ENCODE results near the gene ZPBP2. TPM values are rescaled to one million over a fixed set of nuclear protein-coding genes. Genes with fewer than 3 reads are reported as not detected.

Gene ZPBP2
- total and polyA plus RNA-seq, 11 donors = not detected

GRCh38 chr17:39828443-39828842, 39.6 kb upstream of the ZPBP2 start:
- Histone ChIP-seq H3K27ac (no peak overlapping the region), H3K4me3 (no peak overlapping the region), H3K4me1 (no peaks in the 10 kb centered on the region), H3K36me3 (peaks cover 0 to 11% (median 0%) of the 10 kb centered on the region in 9 donors), H3K9me3 (peaks cover 0 to 11% (median 6%) of the 10 kb centered on the region in 12 donors), H3K27me3 (peaks cover 0 to 17% (median 0%) of the 10 kb centered on the region in 9 donors)
- intact Hi-C loops (cut with DNase I) = no loop called here
- no peak for TF ChIP-seq CTCF (IDR thresholded peaks at IDR 0.05)
- TF ChIP-seq POLR2A (IDR thresholded peaks at IDR 0.05) = no peak
- 89 to 97% (median 92%) methylated on average over 4 of the region's 4 CpGs for WGBS, 4 donors
- no peak for DNase-seq
- ATAC-seq = no peak

GRCh38 chr17:39831588-39831987, 36.4 kb upstream of the ZPBP2 start:
- Histone ChIP-seq H3K4me3 (no peak overlapping the region), H3K4me1 (no peaks in the 10 kb centered on the region), H3K27me3 (peaks cover 0 to 7% (median 0%) of the 10 kb centered on the region in 9 donors), H3K36me3 (no peaks in the 10 kb centered on the region), H3K27ac (no peak overlapping the region), H3K9me3 (peaks cover 0 to 14% (median 0%) of the 10 kb centered on the region in 12 donors)
- intact Hi-C loops (cut with DNase I) = no loop called here
- 78 to 87% (median 78%) methylated on average over 2 of the region's 2 CpGs for WGBS, 4 donors
- ATAC-seq (no peak), DNase-seq (no peak)
- TF ChIP-seq POLR2A (IDR thresholded peaks at IDR 0.05) (no peak), CTCF (IDR thresholded peaks at IDR 0.05) (no peak)

GRCh38 chr17:39834017-39834416, 34.0 kb upstream of the ZPBP2 start:
- Histone ChIP-seq H3K4me3 (no peak overlapping the region), H3K27me3 (no peaks in the 10 kb centered on the region), H3K27ac (no peak overlapping the region), H3K9me3 (peaks cover 0 to 36% (median 7%) of the 10 kb centered on the region in 12 donors), H3K4me1 (no peaks in the 10 kb centered on the region), H3K36me3 (no peaks in the 10 kb centered on the region)
- intact Hi-C loops (cut with DNase I) = no loop called here
- TF ChIP-seq POLR2A (IDR thresholded peaks at IDR 0.05) = no peak
- no peak for TF ChIP-seq CTCF (IDR thresholded peaks at IDR 0.05)
- DNase-seq (no peak), ATAC-seq (no peak)

- intact Hi-C loops (cut with DNase I) = no loop called here
- H3K4me1 ChIP-seq = no peaks in the 10 kb centered on the region
- H3K27me3 ChIP-seq = no peaks in the 10 kb centered on the region
- 92 to 93% (median 93%) methylated on average over 8 to 17 of the region's 17 CpGs for whole genome bisulfite sequencing, 4 donors
- ATAC-seq = no peak
- H3K27ac ChIP-seq = no peak overlapping the region
- H3K9me3 ChIP-seq = peaks cover 0 to 39% (median 7%) of the 10 kb centered on the region in 12 donors
- no peak overlapping the region for H3K4me3 ChIP-seq
- no peaks in the 10 kb centered on the region for H3K36me3 ChIP-seq
- TF ChIP-seq CTCF (IDR thresholded peaks at IDR 0.05) (no peak), POLR2A (IDR thresholded peaks at IDR 0.05) (no peak)
- no peak for DNase-seq
These were observed 32.8 kb upstream of the ZPBP2 start for GRCh38 chr17:39835038-39835786.

Data from heart left ventricle (tissue), 16 donors.